GM18867 (cell line): ENCODE results near the gene RTEL1.
"Not testable (repeated sequence)": the region's sequence is repeated elsewhere in the genome, so short reads cannot be mapped to it uniquely, and the experiment has no call there.

Experiments
- ATAC-seq: cut with Tn5 transposase; IDR thresholded peaks from one replicate; pipeline ENCODE4 v1.9.1; 2021; ENCODE audit warnings: mild to moderate bottlenecking, moderate library complexity; ENCODE audit not compliant: unreplicated experiment

Gene RTEL1

DNA sequence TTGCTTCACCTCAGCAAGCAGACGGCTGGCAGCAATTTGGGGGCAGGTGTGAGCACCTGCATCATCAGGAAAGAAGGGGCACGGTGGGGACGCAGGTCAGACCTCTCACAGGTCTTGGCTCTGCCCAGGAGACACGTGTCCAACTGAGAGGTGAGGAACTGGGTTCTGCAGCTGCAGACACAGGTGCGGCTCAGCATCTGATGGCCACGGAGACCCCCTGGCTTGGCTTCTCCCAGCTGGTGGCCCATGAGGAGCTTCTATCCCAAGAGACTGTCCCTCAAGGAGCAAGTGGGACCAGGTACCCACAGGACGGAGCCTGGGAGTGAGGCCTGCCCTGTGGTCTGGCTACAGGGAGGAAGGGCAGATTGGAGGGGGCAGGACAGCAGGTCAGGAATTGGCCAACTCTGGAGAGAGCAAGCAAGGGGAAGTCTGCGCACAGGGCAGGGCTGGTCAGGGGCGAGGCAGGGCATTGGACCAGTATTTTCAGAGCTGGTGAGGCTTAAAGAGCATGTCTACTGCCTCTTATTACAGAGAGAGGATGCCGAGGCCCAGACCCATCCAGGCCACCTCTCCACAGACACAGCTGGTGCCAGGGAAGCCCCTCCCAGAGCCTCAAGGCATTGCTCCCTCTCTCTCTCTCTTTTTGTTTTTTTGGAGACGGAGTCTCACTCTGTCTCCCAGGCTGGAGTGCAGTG is 9.1 kb upstream of the RTEL1 start:
- ATAC-seq = no peak

DNA sequence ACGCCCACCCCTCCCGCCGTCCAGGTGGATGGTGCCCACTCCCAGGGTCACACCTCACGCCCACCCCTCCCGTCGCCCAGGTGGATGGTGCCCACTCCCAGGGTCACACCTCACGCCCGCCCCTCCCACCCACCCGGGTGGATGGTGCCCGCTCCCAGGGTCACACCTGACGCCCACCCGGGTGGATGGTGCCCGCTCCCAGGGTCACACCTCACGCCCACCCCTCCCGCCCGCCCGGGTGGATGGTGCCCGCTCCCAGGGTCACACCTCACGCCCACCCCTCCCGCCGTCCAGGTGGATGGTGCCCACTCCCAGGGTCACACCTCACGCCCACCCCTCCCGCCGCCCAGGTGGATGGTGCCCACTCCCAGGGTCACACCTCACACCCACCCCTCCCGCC is 7.6 kb upstream of the RTEL1 start:
- ATAC-seq = not testable (repeated sequence)

DNA sequence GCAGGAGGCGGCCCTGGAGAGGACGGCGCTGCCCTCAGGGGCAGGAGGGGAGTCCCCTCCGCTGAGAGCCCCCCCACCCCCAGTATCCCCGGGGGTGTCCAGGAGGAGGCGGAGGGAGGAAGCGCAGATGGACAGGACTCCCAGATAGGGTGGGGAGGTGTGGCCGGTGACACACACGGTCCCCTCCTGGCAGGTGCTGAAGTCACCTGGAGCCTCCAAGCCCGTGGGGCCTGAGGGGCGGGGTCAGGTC is 6.2 kb upstream of the RTEL1 start:
- ATAC-seq = no peak

DNA sequence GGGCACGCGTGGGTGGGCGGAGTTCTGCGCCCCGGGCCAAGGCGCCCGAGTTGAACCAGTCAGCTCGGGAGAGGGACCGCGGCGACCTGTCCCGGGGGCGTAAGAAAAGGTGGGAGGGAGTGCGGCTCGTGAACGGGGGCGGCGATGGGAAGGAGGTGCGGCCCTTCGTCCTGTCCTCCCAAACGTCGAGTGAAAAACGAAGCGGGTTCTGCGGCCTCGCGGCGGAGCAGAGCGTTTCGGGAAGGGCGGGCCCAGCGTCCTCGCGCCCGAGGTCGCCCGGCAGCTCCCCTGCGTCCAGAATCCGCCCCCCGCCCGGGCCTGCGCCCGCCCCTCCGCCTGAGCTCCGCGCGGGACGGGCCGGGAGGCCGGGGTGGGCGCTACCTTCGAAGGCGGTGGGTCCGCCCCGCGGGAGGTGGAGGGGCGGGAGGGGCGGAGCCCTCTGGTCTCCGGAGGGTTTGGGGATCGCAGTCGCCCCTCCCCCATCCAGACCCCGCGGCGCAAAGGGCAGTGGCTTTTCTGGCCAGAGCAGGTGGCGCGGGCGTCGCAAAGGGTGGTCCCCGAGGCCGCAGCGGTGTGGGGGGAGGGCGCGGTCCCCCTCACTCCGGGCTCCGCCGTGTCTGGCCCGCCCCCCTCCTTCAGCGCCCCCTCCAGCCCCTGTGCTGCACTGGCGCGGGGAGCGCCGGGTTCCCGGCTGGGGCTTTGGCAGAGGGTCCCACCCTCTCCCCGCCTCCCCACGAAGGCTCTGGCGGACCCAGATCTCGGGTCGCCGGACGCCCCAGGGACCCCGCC is 5.7 kb upstream of the RTEL1 start:
- no peak for ATAC-seq

DNA sequence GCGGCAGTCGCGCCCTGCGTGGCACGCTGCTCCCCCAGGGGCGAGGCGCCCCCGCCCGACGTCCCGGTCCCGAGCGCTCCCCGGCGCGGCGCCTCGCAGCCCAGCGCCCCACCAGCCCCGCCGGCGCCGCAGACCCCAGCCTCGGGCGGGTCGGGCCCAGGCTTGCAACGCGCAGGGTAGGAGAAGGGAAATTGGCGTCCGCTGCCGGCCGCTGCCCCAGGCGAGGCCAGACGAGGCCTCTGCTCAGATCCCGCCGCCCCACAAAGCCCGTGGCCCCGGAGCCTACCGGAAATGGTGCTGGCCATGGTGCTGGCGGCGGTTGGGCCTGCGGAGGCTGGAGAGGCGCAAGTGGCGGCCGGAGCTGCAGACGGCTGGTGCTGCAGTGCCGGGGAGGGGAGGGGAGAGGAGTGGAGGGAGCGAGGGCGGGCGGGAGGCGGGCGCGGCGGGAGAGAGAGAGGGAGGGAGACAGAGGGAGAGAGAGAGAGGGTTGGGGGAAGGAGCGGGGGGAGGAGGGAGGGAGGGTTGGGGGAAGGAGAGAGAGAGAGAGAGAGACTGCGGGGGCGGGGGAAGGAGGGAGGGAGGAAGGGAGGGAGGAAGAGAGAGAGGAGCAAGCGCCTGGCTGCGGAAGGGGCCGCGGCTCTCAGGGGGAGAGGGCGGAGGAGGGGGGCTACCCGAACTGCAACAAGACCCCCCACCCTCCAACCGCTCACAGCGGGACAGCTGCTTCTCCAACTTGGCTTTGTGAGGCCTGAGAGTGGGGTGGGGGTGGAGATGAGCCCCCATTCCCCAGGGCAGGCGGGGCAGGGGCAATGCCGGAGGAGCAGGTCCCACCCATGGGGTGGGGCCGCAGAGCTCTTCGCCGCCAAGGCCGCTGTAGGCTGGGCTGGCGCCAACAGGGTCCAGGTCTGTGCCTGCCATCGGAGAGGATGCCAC is 4.8 kb upstream of the RTEL1 start, which contains the start of gene STMN3:
Gene STMN3 (minus strand): TSS at position 384 of the 933 bp plus-strand sequence. CDS start 79 bp downstream, at position 305.
- no peak for ATAC-seq

DNA sequence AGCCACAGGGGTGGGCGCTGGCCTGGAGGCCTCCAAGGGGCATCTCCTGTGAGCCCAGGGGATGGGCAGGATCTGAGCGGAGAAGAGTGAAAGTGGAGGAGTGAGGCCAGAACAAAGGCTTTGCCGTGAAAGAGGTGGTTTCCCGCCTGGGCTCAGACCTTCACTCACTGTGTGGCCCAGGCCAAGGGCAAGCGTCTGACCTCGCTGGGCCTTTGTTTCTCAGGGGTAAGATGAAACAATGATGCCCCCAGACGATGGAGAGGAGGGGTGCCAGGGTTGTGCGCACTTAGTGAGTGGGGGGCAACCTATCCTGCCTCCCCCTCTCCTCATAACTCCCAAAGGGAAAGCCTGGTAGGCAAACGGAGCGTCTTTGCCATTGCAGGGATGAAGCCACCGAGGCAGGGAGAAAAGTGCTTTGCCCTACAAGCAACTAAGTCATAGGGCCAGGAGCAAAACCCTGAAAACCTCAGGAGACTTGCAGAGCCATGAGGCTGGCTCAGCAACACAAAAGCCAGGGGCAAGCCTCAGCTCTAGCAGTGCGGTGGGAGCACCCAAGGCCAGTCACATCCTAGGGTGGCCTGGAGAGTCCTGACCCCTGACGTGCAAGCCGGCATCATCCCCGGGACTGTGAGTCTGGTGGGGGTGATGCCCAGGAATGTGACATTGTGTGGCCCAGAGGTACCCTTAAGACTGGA is 4.0 kb upstream of the RTEL1 start:
- no peak for ATAC-seq

DNA sequence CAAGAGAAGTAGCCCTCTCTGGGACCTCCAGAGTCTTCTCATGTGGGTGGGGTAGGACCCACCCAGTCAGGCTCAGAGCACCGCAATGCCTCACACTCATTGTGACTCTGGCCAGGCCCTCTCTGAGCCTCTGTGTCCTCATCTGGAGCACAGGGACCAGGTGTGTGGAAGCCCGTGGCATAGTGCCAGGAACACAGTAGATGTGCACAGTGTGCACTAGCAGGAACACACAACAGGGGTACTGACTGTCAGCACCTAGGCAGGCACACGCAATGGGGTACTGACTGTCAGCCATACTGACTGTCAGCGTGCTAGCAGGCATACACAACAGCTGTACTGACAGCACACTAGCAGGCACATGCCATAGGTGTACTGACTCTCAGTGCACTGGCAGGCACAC is 2.9 kb upstream of the RTEL1 start:
- ATAC-seq = no peak

DNA sequence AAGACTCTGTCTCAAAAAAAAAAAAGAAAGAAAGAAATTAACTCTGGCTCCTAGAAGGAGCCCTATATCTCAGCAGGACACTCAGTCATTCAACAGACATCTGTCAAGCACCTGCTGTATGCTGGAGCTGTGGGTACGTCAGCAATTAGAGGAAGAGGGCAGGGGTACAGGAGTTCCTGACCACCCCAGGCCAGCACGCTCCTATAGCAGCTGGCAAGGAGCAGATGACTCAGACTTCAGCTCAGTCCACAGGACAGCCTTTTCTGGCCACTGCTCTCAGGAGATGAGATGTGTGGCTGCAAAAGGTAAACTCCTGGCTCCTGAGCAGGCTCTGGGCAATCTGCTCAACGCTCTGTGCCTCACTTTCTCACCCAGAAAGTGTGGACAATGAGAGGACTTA is 1.7 kb upstream of the RTEL1 start:
- no peak for ATAC-seq

DNA sequence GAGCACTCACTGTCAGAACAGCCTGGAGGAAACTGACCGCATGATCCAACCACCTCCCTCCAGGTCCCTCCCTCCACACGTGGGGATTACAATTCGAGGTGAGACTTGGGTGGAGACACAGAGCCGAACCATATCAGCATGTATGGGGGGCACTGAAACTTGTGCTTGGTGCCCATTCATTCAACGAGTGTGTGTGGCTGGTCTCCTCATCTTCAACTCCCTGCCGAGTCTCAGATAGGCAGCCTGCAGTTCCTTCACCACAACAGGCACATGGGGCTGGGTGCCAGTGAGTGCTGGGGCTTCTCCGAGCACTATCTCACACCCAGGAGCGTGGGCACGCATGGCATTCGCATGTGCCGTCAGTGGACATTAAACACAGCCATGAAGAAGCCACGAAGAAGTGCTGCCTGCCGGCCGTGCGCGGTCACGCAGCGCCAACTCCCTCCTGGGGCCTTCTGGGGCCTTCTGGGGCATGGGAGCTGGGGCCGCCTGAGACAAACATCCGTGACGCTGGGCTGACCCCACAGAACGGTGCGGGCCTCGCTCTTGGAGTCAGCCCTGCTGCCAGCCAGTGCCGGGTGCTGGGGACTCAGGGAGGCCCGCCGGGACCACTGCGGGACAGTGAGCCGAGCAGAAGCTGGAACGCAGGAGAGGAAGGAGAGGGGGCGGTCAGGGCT is 714 bp upstream of the RTEL1 start:
- ATAC-seq = no peak

DNA sequence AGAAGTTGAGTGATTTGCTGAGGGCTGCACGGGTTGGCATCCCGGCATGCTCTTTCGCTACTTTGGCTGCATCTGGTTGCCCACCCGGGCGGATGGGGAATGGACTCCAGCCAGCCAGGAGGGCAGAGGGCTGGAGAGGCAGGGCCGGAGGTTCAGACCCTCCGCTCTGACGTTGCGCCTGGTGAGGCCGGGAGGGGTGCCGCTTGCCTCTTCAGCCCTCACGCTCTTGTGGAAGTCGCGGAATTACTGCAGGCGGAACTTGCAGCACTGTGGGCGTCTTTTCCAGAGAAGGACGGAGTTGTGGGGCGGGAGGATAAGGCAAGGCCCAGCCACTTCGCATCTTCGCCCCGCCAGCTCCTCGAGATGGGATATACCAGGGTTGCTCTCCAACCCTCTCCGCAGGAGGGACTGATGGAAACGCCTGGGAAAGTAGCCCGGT is 656 bp downstream of the RTEL1 start:
- ATAC-seq = peak; percentile 18

DNA sequence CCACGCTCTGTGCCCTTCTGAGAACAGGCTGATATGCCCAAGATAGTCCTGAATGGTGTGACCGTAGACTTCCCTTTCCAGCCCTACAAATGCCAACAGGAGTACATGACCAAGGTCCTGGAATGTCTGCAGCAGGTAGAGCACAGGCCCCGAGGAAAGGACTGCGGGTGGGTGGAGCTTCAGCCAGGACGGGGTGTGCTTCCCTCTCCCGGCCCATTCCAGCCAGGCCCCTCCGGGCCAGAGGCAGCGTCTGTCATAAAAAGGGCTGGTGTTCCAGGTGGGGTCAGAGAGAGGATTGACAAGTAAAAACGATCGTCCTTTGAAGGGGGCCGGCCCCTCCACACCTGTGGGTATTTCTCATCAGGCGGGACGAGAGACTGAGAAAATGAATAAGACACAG is 1.3 kb downstream of the RTEL1 start:
- ATAC-seq = no peak

DNA sequence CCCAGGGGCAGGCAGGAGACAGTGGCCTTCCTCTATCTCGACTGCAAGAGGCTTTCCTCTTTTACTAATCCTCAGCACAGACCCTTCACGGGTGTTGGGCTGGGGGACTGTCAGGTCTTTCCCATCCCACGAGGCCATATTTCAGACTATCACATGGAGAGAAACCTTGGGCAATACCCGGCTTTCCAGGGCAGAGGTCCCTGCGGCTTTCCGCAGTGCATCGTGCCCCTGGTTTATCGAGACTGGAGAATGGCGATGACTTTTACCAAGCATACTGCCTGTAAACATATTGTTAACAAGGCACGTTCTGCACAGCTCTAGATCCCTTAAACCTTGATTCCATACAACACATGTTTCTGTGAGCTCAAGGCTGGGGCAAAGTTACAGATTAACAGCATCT is 2.1 kb downstream of the RTEL1 start:
- not testable (repeated sequence) for ATAC-seq

DNA sequence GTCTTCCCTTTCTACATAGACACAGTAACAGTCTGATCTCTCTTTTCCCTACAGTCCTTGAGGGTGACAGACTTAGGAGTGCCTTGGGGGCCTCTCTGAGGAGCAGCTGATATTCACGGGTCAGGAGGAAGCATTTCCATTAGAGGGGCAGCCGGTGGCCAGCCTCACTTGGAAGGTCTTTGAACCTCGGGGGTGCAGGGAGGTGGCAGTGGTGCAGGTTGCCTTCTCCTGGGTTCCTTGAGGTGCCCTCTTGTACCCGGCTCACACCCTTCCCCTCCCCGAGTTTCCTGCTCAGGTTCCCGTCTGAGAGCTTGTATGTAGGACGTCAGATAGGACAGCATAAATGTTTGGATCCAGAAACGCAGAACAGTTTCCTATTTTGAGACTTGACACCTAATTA is 2.5 kb downstream of the RTEL1 start:
- no peak for ATAC-seq

DNA sequence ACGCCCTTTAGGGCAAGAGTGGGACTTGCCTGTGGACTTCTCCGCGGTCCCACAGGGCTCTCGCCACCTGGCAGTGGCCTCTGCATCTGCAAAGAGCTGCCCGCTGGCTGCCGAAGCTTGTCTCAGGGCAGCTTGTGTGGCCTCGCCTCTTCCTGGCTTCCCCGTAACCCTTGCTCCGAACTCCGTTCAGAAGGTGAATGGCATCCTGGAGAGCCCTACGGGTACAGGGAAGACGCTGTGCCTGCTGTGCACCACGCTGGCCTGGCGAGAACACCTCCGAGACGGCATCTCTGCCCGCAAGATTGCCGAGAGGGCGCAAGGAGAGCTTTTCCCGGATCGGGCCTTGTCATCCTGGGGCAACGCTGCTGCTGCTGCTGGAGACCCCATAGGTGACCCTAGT is 3.0 kb downstream of the RTEL1 start:
- no peak for ATAC-seq

DNA sequence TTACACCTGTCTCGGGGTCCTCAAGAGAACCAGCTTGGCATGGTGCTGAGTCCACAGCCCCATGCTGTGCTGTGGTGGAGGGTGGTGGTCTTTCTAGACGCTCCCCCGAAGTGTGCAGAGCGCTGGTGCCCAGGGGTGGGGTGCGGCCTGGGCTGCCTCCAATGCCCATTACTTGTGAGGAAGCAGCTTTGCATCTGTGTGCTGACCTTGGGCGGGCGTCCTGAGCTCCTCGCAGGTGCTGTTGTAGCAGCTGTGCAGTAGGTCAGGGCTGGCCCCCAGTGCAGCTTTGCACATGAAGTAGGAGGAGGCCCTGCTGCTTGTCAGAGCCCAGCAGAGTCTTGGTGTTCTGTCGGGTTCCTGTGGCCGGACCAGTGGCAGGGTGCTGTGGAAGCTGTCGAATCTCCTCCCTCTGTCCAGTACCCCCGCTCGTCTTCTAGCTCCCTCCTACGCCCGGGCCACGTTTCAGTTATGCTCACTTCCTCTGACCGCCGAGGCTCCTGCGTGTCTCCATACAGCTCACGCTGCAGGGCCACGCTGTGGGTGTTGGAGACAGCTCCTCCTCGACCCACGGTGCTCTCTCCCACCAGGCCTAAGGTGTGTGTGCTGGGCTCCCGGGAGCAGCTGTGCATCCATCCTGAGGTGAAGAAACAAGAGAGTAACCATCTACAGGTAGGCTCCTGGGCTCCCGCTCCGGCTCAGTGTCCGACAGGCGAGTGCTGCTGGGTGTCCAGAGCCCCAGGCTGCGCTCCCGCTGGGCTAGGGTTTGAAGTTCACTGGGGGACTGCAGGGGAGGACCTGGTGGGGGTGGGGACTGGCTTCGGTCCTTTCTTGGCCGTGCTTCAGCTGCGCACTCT is 4.1 kb downstream of the RTEL1 start:
- ATAC-seq = no peak

DNA sequence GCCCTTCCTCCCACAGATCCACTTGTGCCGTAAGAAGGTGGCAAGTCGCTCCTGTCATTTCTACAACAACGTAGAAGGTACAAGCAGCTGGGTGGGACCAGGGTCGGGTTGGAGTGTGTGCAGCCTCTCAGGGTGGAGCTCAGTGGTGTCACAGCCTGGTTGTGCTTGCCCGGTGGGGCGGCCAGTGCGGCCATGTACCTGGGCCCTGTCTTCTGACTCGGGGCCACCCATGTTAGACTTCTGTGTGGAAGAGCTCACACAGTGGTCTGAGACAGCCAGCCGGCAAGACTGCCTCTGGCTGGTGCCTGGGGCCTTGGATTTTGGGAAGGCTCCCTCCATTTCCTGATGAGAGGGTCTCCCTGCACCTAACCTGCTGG is 4.7 kb downstream of the RTEL1 start:
- ATAC-seq = no peak

DNA sequence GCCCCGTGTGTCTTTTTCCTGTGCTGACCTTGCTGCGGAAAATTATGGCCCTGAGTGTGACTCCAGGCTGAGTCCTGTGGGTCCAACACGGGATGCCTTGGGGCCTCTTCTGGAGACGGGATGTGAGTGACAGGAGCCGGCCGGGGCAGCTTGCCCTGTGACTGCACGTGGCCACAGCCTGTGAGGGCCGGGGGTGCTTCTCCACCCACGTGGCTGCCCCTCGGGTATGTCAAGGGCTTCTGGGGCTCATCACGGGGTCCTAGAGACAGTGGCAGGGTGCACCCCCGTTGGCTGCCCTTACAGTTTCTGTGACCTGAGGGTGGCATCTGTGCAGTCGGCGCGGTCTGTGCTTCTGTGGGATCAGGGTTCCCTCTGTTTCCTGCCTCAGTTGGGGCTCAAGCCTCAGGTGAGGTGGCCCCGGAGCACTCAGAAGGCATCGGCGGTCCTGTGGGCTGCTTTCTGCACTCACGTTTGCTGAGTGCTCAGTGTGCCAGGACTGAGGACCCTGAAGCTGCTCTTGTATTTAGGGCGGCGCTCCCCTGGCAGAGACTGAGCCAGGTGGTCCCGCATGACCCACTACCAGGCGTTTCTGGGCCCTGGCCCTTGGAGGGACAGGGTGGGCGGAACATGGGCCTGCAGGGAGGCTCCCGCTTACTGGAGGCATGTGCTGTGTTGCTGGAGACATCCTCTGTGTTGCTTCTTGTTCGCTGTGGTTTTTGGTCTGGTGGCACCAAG is 5.4 kb downstream of the RTEL1 start:
- no peak for ATAC-seq

DNA sequence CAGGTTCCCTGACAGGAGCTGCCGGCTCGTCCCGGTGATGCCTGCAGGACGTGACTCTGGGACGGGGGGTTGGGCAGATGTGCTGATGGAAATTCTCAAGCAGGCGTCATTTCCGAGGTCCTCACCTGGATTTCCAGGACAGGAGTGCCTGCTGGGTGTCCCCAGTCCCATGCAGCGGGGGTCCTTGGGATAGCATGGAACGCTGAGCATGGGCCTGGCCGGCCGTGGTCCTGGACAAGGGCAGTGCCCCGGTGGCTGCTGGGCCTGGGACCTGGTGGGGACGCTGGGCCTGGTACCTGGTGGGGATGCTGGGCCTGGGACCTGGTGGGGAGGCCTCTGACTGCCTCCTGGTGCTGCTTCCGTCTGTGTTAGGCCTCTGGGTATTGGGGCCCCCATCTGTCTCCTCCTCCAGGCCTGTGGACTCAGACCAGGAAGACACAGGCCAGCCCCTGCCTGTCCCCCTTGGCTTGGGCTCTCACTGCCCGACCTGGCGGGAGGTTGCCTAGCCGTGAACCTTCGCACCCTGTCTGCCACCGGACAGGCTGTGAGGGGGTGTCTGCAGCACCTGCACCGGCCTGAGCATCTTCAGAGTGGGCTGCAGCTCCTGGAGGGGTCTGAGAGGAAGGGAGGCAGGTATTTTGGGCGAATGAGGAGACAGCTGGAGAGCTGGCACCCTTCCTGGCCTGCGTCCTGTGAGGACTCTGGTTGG is 6.2 kb downstream of the RTEL1 start:
- no peak for ATAC-seq
